ENCODE data around the gene TMEM72.

TMEM72 gene

DNA sequence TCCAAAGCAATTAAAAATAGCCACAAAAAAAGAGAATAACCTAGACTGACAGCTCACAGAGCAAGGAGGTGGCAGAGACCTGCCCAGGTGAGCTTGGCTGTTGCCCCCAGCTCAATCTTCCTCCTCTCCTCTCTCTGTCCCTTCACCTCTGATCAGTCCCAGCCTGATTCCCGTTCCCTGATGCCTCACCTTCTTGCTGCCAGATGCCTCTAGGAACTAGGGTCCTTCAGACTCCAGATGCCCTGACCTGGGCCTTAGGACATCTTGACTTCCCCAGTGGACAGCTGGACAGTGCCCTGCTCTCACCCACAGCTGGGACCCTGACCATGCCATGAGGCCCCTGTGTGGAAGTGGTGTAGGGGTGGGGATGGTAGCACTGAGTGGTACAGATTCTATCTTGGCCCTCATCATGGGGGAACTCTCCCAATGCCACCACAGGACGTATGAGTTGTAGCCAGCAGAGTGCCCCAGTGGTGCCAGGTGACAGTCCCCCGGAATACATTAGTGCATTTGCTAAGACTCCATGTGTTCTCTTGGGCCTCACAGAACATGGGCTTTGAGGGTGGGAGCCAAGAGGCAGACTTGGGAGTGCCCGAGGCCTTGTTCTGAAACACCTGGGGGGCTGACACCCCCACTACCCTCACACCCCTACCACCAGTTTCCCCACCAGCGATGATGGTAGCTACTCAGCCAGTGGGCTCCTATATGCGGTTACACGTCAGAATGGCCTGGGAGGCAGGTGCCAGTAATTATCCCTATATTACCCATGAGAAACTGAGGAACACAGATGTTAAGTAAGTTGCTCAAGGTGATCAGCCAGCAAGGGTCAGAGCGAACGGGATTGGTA is 65.4 kb downstream of the TMEM72 start:
- TF ChIP-seq, protein P1, sequence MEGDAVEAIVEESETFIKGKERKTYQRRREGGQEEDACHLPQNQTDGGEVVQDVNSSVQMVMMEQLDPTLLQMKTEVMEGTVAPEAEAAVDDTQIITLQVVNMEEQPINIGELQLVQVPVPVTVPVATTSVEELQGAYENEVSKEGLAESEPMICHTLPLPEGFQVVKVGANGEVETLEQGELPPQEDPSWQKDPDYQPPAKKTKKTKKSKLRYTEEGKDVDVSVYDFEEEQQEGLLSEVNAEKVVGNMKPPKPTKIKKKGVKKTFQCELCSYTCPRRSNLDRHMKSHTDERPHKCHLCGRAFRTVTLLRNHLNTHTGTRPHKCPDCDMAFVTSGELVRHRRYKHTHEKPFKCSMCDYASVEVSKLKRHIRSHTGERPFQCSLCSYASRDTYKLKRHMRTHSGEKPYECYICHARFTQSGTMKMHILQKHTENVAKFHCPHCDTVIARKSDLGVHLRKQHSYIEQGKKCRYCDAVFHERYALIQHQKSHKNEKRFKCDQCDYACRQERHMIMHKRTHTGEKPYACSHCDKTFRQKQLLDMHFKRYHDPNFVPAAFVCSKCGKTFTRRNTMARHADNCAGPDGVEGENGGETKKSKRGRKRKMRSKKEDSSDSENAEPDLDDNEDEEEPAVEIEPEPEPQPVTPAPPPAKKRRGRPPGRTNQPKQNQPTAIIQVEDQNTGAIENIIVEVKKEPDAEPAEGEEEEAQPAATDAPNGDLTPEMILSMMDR (IDR thresholded peaks at IDR 0.05; ENCODE audit: low read depth, low read length), result no peak
- no peak for DNase-seq (ENCODE audit: extremely low read depth, low read depth)

DNA sequence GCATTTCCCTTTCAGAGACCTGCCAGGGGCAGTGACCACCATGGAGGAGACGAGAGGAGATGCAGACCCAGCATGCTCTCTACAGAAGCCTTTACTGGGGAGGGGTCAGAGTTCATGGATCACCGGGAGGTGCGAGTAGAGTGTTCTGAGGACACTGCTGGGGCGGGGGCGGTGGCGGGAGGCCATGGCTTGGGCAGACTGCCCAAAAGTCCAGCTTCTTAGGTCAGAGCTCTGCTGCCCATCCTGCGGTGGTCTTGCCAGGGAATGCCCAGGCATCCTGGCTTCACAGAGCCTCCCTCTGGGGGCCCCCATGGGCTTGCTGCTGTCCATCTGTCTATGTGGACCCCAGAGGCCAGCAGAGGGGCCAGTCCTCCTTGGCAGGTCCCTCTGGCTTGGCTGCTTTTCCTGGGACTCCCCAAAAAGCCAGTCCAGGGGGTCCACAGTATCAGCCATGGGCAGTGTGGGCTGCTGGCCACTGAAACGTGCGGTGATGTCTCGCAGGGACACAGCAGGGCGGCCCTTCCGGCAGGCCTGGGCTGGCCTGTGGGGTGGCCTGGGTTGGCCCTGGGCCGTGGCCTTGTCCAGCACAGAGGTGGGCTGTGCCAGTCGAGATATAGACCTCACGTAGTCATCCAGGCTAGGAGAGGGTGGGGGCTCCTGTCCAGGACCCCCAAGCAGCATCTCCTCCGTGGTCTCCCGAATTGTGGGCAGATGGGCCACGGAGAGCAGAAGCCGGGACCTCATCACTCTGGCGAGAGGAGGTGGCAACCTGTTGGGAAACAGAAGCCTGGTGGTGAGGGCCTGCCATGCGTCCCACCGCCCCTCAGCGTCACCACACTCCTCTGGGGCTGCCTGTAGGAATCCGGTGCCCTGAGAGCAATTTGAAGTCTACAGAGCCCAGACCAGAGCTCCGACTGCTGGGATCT is 66.4 kb downstream of the TMEM72 start:
- TF ChIP-seq, protein P1 (IDR thresholded peaks at IDR 0.05; ENCODE audit: low read depth, low read length), result no peak
- DNase-seq (ENCODE audit: extremely low read depth, low read depth), result no peak

- no peak for DNase-seq (ENCODE audit: extremely low read depth, low read depth)
- TF ChIP-seq, protein P1 (IDR thresholded peaks at IDR 0.05; ENCODE audit: low read depth, low read length), result no peak
These were observed 67.1 kb downstream of the TMEM72 start for GRCh38 chr10:44978213-44978569.

DNA sequence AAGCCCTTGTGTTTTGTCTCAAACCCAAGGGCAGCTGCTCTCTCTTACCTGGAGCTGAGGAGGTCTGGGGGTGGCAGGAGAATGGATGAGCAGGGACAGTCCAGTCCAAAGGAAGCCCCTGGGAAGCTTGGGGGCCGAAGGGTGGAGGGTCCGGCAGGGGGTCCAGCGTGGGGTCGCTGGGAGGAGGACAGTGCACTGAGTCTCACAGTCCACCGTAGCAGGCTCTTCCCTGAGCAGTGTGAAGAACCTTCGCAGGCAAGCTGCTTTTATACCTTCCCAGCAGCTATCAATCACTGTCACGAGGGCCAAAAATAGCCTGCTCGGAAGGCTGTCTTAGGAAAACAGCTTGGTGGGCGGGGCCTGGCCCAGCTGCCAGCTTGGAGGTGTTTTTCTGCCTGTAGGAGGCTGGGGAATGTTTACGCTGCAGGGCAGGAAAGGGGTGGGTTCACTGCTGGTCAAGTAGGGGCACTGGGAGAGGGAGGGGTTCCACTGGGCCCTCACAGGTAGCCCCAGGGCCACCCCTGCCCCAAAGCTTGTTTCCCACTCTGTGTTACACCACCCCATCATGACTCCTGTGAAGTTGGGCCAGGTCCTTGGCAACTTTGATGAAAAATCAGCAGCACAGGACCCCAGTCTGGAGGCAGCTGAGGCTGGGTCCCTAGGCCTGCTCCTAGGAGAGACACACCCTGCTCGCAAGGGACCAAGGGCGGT is 67.6 kb downstream of the TMEM72 start, which contains the start of gene DEPP1:
Gene DEPP1, minus strand, starts transcription at position 240 of the 711 bp plus-strand sequence. CDS start 779 bp downstream, outside the sequence.
- DNase-seq (ENCODE audit: extremely low read depth, low read depth), result no peak
- TF ChIP-seq, protein P1 (IDR thresholded peaks at IDR 0.05; ENCODE audit: low read depth, low read length), result no peak

- TF ChIP-seq, protein P1 (IDR thresholded peaks at IDR 0.05; ENCODE audit: low read depth, low read length), result no peak
- no peak for DNase-seq (ENCODE audit: extremely low read depth, low read depth)
These were observed 68.4 kb downstream of the TMEM72 start for GRCh38 chr10:44979281-44980191.

Data from AG09319 (cell line).